GM23338 (cell line): ENCODE measurements around the gene GRID2. TPM values are rescaled to one million over a fixed set of nuclear protein-coding genes. Genes with fewer than 3 reads are reported as not detected.
A peak's percentile ranks its signal among the peaks of the same experiment; 100 is the strongest.

Experiments
- ATAC-seq: fragments of 200-7000 bp; cut with Tn5 transposase; 3 replicates; pipeline ENCODE4 v1.9.1; 2020
- DNase-seq: peaks from one replicate; pipeline ENCODE4 v3.0.0-alpha.2; 2015; ENCODE audit warnings: low spot score
- H2AFZ ChIP-seq: fragments of 200-600 bp; sonication (generic); 2 replicates; pipeline ENCODE4 v1.8.0; 2016; ENCODE audit warnings: antibody characterized with exemption, mild to moderate bottlenecking, moderate library complexity
- H3F3A ChIP-seq: fragments of 200-600 bp; sonication (generic); replicated peaks from 2 replicates; pipeline ENCODE4 v1.8.0; 2017; ENCODE audit warnings: antibody characterized with exemption, mixed run types, low read depth
- H3K27ac ChIP-seq: fragments of 200-600 bp; sonication (generic); 2 replicates; pipeline ENCODE4 v1.6.1; 2016; ENCODE audit warnings: low read depth
- H3K27me3 ChIP-seq: fragments of 200-600 bp; sonication (generic); 2 replicates; pipeline ENCODE4 v1.8.0; 2016; ENCODE audit warnings: mild to moderate bottlenecking, mixed run types, moderate library complexity; ENCODE audit not compliant: insufficient read depth
- H3K36me3 ChIP-seq: fragments of 200-600 bp; sonication (generic); 2 replicates; pipeline ENCODE4 v1.8.0; 2016; ENCODE audit warnings: mild to moderate bottlenecking; ENCODE audit not compliant: insufficient read depth
- H3K4me1 ChIP-seq: fragments of 200-600 bp; sonication (generic); 2 replicates; pipeline ENCODE4 v1.8.0; 2016; ENCODE audit warnings: mild to moderate bottlenecking, moderate library complexity; ENCODE audit not compliant: insufficient read depth
- H3K4me2 ChIP-seq: fragments of 200-600 bp; sonication (generic); 2 replicates; pipeline ENCODE4 v1.7.1; 2017; ENCODE audit warnings: mixed run types
- H3K4me3 ChIP-seq: fragments of 200-600 bp; sonication (generic); 2 replicates; pipeline ENCODE4 v1.6.1; 2016; ENCODE audit warnings: mixed run types
- H3K79me2 ChIP-seq: fragments of 200-600 bp; sonication (generic); replicated peaks from 2 replicates; pipeline ENCODE4 v1.8.0; 2017; ENCODE audit warnings: mild to moderate bottlenecking; ENCODE audit not compliant: insufficient read depth
- H3K9me2 ChIP-seq: fragments of 200-600 bp; sonication (generic); 2 replicates; pipeline ENCODE4 v1.8.0; 2017; ENCODE audit not compliant: insufficient read depth
- H4K20me1 ChIP-seq: fragments of 200-600 bp; sonication (generic); replicated peaks from 2 replicates; pipeline ENCODE4 v1.8.0; 2017; ENCODE audit warnings: mild to moderate bottlenecking; ENCODE audit not compliant: insufficient read depth
- H3K27ac Mint-ChIP-seq: 2 replicates; pipeline ENCODE4 v1.8.0; 2020; ENCODE audit warnings: inconsistent platforms, mild to moderate bottlenecking, moderate library complexity, mixed read lengths
- H3K27me3 Mint-ChIP-seq: 3 replicates; pipeline ENCODE4 v1.8.0; 2022; ENCODE audit warnings: low read depth, mild to moderate bottlenecking, moderate library complexity, mixed read lengths, inconsistent platforms; ENCODE audit not compliant: insufficient read depth, poor library complexity
- H3K36me3 Mint-ChIP-seq: 3 replicates; pipeline ENCODE4 v1.8.0; 2021; ENCODE audit warnings: low read depth, mild to moderate bottlenecking, inconsistent platforms, moderate library complexity, mixed read lengths
- H3K4me1 Mint-ChIP-seq: 3 replicates; pipeline ENCODE4 v1.8.0; 2020; ENCODE audit warnings: mild to moderate bottlenecking, inconsistent platforms, mixed read lengths
- H3K4me3 Mint-ChIP-seq: 3 replicates; pipeline ENCODE4 v1.8.0; 2021; ENCODE audit warnings: moderate library complexity, mild to moderate bottlenecking, inconsistent platforms, mixed read lengths
- H3K9me3 Mint-ChIP-seq: 3 replicates; pipeline ENCODE4 v1.8.0; 2020; ENCODE audit warnings: moderate library complexity, mild to moderate bottlenecking, inconsistent platforms, mixed read lengths
- CREB1 ChIP-seq: fragments of 250-450 bp; sonication (Bioruptor Pico); IDR thresholded peaks from 2 replicates; pipeline ENCODE4 v1.5.0; 2020; ENCODE audit warnings: low read depth, mild to moderate bottlenecking, moderate library complexity
- JUNB ChIP-seq: IDR thresholded peaks from one replicate; pipeline ENCODE4 v1.6.1; 2016; ENCODE audit warnings: antibody characterized with exemption; ENCODE audit not compliant: unreplicated experiment
- POLR2AphosphoS5 ChIP-seq: IDR thresholded peaks from 2 replicates; pipeline ENCODE4 v1.6.1; 2016; ENCODE audit warnings: antibody characterized with exemption, low read depth
- REST ChIP-seq: IDR thresholded peaks from one replicate; pipeline ENCODE4 v1.6.1; 2018; ENCODE audit warnings: antibody characterized with exemption; ENCODE audit not compliant: unreplicated experiment
- STAT1 ChIP-seq: IDR thresholded peaks from one replicate; pipeline ENCODE4 v1.6.1; 2016; ENCODE audit warnings: antibody characterized with exemption; ENCODE audit not compliant: unreplicated experiment
- ZNF114 ChIP-seq: fragments of 250-450 bp; sonication (Bioruptor Pico); IDR thresholded peaks from 2 replicates; pipeline ENCODE4 v1.5.0; 2020; ENCODE audit warnings: mild to moderate bottlenecking, moderate library complexity
- polyA plus RNA-seq: library from polyadenylated mRNA; unstranded; fragments of >200 nt; fragmentation: Nextera tagmentation; extraction: Ambion mirVana; gene quantifications from 2 replicates; pipeline ENCODE4 v1.2.1, GENCODE V29; 2016
- total RNA-seq: library from RNA; depleted of rRNA; stranded (reverse); fragments of >200 nt; shearing (Covaris generic); gene quantifications from 2 replicates; pipeline ENCODE4 v1.2.3, GENCODE V29; 2014

GRID2 gene
- total and polyA plus RNA-seq, 2 experiments from 2014 or later: 19.9 to 65.4 TPM

- Histone ChIP-seq H3K27me3 (no peaks in the 10 kb centered on the region), H3K9me2 (no peaks in the 10 kb centered on the region), H3K4me3 (peak overlapping the region; percentile 1; the same call in 1 of the 2 replicates), H3K4me1 (peaks cover 23% of the 10 kb centered on the region), H3K4me2 (peak overlapping the region; percentile 47), H3K36me3 (no peaks in the 10 kb centered on the region), H4K20me1 (no peaks in the 10 kb centered on the region), H2AFZ (no peak overlapping the region), H3K27ac (peak overlapping the region; percentile 72), H3F3A (no peaks in the 10 kb centered on the region), H3K79me2 (no peaks in the 10 kb centered on the region)
- TF ChIP-seq CREB1 (CRISPR knock-in tag): 0 out of 2 replicates have a peak, but pooled peaks have one; percentile 13
- no peak for TF ChIP-seq JUNB
- peak; percentile 27; the same call in 1 of the 2 replicates for TF ChIP-seq POLR2AphosphoS5
- TF ChIP-seq ZNF114 (CRISPR knock-in tag): no peak
- TF ChIP-seq REST: no peak
- DNase-seq (peak; percentile 74), ATAC-seq (peak; percentile 97)
- Mint-ChIP-seq H3K9me3 (no peaks in the 10 kb centered on the region), H3K36me3 (no peaks in the 10 kb centered on the region; the same call in 2 of the 3 replicates), H3K4me1 (peaks cover 48% of the 10 kb centered on the region), H3K27ac (peak overlapping the region; percentile 93), H3K27me3 (peaks cover 2% of the 10 kb centered on the region), H3K4me3 (peak overlapping the region; percentile 61)
Measured at GRCh38 chr4:93084599-93085305, 781.0 kb downstream of the GRID2 start.

GRCh38 chr4:93086356-93086755 is 782.6 kb downstream of the GRID2 start:
- peak overlapping the region; percentile 80 for H3K27ac Mint-ChIP-seq
- no peak overlapping the region for H2AFZ ChIP-seq
- no peaks in the 10 kb centered on the region for H3F3A ChIP-seq
- H3K4me1 Mint-ChIP-seq: peaks cover 52% of the 10 kb centered on the region
- H3K27me3 Mint-ChIP-seq: peaks cover 2% of the 10 kb centered on the region
- no peaks in the 10 kb centered on the region for H3K79me2 ChIP-seq
- no peaks in the 10 kb centered on the region for H3K36me3 Mint-ChIP-seq
- H3K9me2 ChIP-seq: no peaks in the 10 kb centered on the region
- H3K27ac ChIP-seq: peak overlapping the region; percentile 53
- no peak overlapping the region for H3K4me3 ChIP-seq
- H3K4me1 ChIP-seq: peaks cover 23% of the 10 kb centered on the region
- no peaks in the 10 kb centered on the region for H3K9me3 Mint-ChIP-seq
- no peaks in the 10 kb centered on the region for H4K20me1 ChIP-seq
- peak overlapping the region; percentile 47; the same call in 1 of the 2 replicates for H3K4me2 ChIP-seq
- H3K36me3 ChIP-seq: no peaks in the 10 kb centered on the region
- no peak for DNase-seq
- TF ChIP-seq ZNF114 (CRISPR knock-in tag) (no peak), REST (no peak), CREB1 (CRISPR knock-in tag) (no peak), STAT1 (no peak)
- peak overlapping the region; percentile 38 for H3K4me3 Mint-ChIP-seq
- ATAC-seq: no peak
- H3K27me3 ChIP-seq: no peaks in the 10 kb centered on the region
